Activated CD8-positive, alpha-beta T cell treated with anti-CD3 and anti-CD28 coated beads for 36 hours (primary cell): ENCODE results near the gene NRXN3. TPM values are rescaled to one million over a fixed set of nuclear protein-coding genes. Genes with fewer than 3 reads are reported as not detected.

Experiments used
- ATAC-seq: fragments of 200-7000 bp; cut with Tn5 transposase; one replicate; pipeline ENCODE4 v1.10.0; 2021; ENCODE audit warnings: mild to moderate bottlenecking, moderate library complexity
- CTCF ChIA-PET: fragments of 350-600 bp; sonication (Branson Sonifier 250); formaldehyde crosslinking; loops from one replicate; lab custom pipeline; 2021; ENCODE audit warnings: antibody characterized with exemption; lab: Charles Lee
- POLR2A ChIA-PET: fragments of 350-600 bp; sonication (Branson Sonifier 250); formaldehyde crosslinking; loops from one replicate; lab custom pipeline; 2021; ENCODE audit warnings: antibody characterized with exemption; lab: Charles Lee
- DNase-seq: peaks from one replicate; pipeline ENCODE4 v3.0.0-alpha.2; 2020
- H3K27ac Mint-ChIP-seq: one replicate; pipeline ENCODE4 v1.8.0; 2021; ENCODE audit warnings: mild to moderate bottlenecking, mixed read lengths
- H3K27me3 Mint-ChIP-seq: one replicate; pipeline ENCODE4 v1.8.0; 2021; ENCODE audit warnings: mixed read lengths
- H3K36me3 Mint-ChIP-seq: one replicate; pipeline ENCODE4 v1.8.0; 2021; ENCODE audit warnings: low read depth, mixed read lengths
- H3K4me1 Mint-ChIP-seq: one replicate; pipeline ENCODE4 v1.8.0; 2021; ENCODE audit warnings: low read depth, mixed read lengths
- H3K4me3 Mint-ChIP-seq: one replicate; pipeline ENCODE4 v1.8.0; 2021; ENCODE audit warnings: mild to moderate bottlenecking, moderate library complexity, mixed read lengths
- H3K9me3 Mint-ChIP-seq: one replicate; pipeline ENCODE4 v1.8.0; 2021; ENCODE audit warnings: mixed read lengths
- CTCF ChIP-seq: fragments of 200-600 bp; IDR thresholded peaks from one replicate; pipeline ENCODE4 v1.8.0; 2022; ENCODE audit warnings: antibody characterized with exemption, mild to moderate bottlenecking
- intact Hi-C: fragments of 100-400 bp; cut with micrococcal nuclease; formaldehyde crosslinking; loops from one replicate; pipeline ENCODE4 v1.10.0; 2022
- total RNA-seq, 2 experiments: library from RNA; stranded (reverse); gene quantifications; one replicate each; pipeline ENCODE4 v1.2.3, GENCODE V29; 2021

The NRXN3 gene
- total RNA-seq, 2 experiments from 2014 or later, result not detected

GRCh38 chr14:79177106-79177505 lies 1006.9 kb downstream of the NRXN3 start:
- Mint-ChIP-seq H3K27me3 (no peaks in the 10 kb centered on the region), H3K4me1 (no peaks in the 10 kb centered on the region), H3K36me3 (no peaks in the 10 kb centered on the region), H3K27ac (no peak overlapping the region), H3K4me3 (no peak overlapping the region), H3K9me3 (no peaks in the 10 kb centered on the region)
- DNase-seq, result no peak
- POLR2A ChIA-PET, result no interaction called here
- no peak for TF ChIP-seq CTCF
- CTCF ChIA-PET, result no interaction called here
- ATAC-seq, result no peak
- intact Hi-C loops, result no loop called here

GRCh38 chr14:79178719-79179118 lies 1008.5 kb downstream of the NRXN3 start:
- no peak for ATAC-seq
- Mint-ChIP-seq H3K27me3 (no peaks in the 10 kb centered on the region), H3K27ac (no peak overlapping the region), H3K4me3 (no peak overlapping the region), H3K4me1 (no peaks in the 10 kb centered on the region), H3K9me3 (no peaks in the 10 kb centered on the region), H3K36me3 (no peaks in the 10 kb centered on the region)
- no peak for TF ChIP-seq CTCF
- intact Hi-C loops, result no loop called here
- ChIA-PET CTCF (no interaction called here), POLR2A (no interaction called here)
- no peak for DNase-seq

GRCh38 chr14:79179985-79180384 lies 1009.8 kb downstream of the NRXN3 start:
- intact Hi-C loops, result no loop called here
- Mint-ChIP-seq H3K27ac (no peak overlapping the region), H3K36me3 (no peaks in the 10 kb centered on the region), H3K27me3 (no peaks in the 10 kb centered on the region), H3K4me3 (no peak overlapping the region), H3K9me3 (no peaks in the 10 kb centered on the region), H3K4me1 (no peaks in the 10 kb centered on the region)
- ChIA-PET CTCF (no interaction called here), POLR2A (no interaction called here)
- ATAC-seq, result no peak
- no peak for DNase-seq
- TF ChIP-seq CTCF, result no peak

GRCh38 chr14:79180656-79181055 lies 1010.5 kb downstream of the NRXN3 start:
- no peak for TF ChIP-seq CTCF
- no peaks in the 10 kb centered on the region for H3K9me3 Mint-ChIP-seq
- no peak overlapping the region for H3K27ac Mint-ChIP-seq
- H3K4me3 Mint-ChIP-seq, result no peak overlapping the region
- no peaks in the 10 kb centered on the region for H3K27me3 Mint-ChIP-seq
- ChIA-PET CTCF (no interaction called here), POLR2A (interaction anchor here (0.5 kb wide), 1 partner anchor 125 kb away, joined by 3 read pairs; no protein-coding TSS in a partner anchor)
- intact Hi-C loops, result no loop called here
- H3K4me1 Mint-ChIP-seq, result no peaks in the 10 kb centered on the region
- ATAC-seq (no peak), DNase-seq (no peak)
- H3K36me3 Mint-ChIP-seq, result no peaks in the 10 kb centered on the region

- no peaks in the 10 kb centered on the region for H3K9me3 Mint-ChIP-seq
- ChIA-PET CTCF (no interaction called here), POLR2A (no interaction called here)
- ATAC-seq (no peak), DNase-seq (no peak)
- TF ChIP-seq CTCF, result no peak
- H3K36me3 Mint-ChIP-seq, result no peaks in the 10 kb centered on the region
- intact Hi-C loops, result no loop called here
- no peak overlapping the region for H3K27ac Mint-ChIP-seq
- no peaks in the 10 kb centered on the region for H3K27me3 Mint-ChIP-seq
- H3K4me1 Mint-ChIP-seq, result no peaks in the 10 kb centered on the region
- H3K4me3 Mint-ChIP-seq, result no peak overlapping the region
These were observed 1016.4 kb downstream of the NRXN3 start for GRCh38 chr14:79186523-79186922.
